Fibroblast of villous mesenchyme (primary cell): ENCODE results near the gene KRTAP10-6. TPM values are rescaled to one million over a fixed set of nuclear protein-coding genes. Genes with fewer than 3 reads are reported as not detected.
"Not testable (repeated sequence)": the region's sequence is repeated elsewhere in the genome, so short reads cannot be mapped to it uniquely, and the experiment has no call there.

Experiments used
- DNase-seq: peaks from one replicate; pipeline ENCODE4 v3.0.0-alpha.2; 2010; ENCODE audit warnings: low read depth
- H3K4me3 ChIP-seq: 2 replicates; pipeline ENCODE4 v1.5.1; 2011; ENCODE audit warnings: low read depth, mild to moderate bottlenecking, low read length
- CTCF ChIP-seq: IDR thresholded peaks from 2 replicates; pipeline ENCODE4 v1.5.1; 2012; ENCODE audit warnings: low read depth, mild to moderate bottlenecking, low read length; ENCODE audit not compliant: insufficient read depth
- total RNA-seq: library from RNA; depleted of rRNA; stranded (reverse); fragments of >200 nt; gene quantifications from 2 replicates; pipeline ENCODE4 v1.2.3, GENCODE V29; 2012

KRTAP10-6 gene
- total RNA-seq, 1 donor: not detected

- no peak for DNase-seq
- H3K4me3 ChIP-seq: no peak overlapping the region
- no peak for TF ChIP-seq CTCF
Measured at GRCh38 chr21:44585892-44586291, 6.4 kb downstream of the KRTAP10-6 start.

- DNase-seq: no peak
- H3K4me3 ChIP-seq: no peak overlapping the region
- TF ChIP-seq CTCF: no peak
Measured at GRCh38 chr21:44583800-44584147, 8.5 kb downstream of the KRTAP10-6 start.

- no peak for TF ChIP-seq CTCF
- no peak for DNase-seq
- no peak overlapping the region for H3K4me3 ChIP-seq
Measured at GRCh38 chr21:44583089-44583799, 9.1 kb downstream of the KRTAP10-6 start.

- no peak for TF ChIP-seq CTCF
- H3K4me3 ChIP-seq: no peak overlapping the region
Measured at GRCh38 chr21:44582055-44582454, 10.2 kb downstream of the KRTAP10-6 start.

GRCh38 chr21:44581158-44581557 is 11.1 kb downstream of the KRTAP10-6 start:
- H3K4me3 ChIP-seq: no peak overlapping the region
- DNase-seq: no peak
- no peak for TF ChIP-seq CTCF

More at GRCh38 chr21:44582055-44582454, 10.2 kb downstream of the KRTAP10-6 start:
- no peak for DNase-seq

- H3K4me3 ChIP-seq, DNase-seq: not testable (repeated sequence)
Measured at GRCh38 chr21:44580231-44580821, 12.0 kb downstream of the KRTAP10-6 start, which contains the start of gene KRTAP10-5. KRTAP10-5 (minus strand) TSS chr21:44580604; CDS start chr21:44580578, 26 bp downstream.

- DNase-seq: no peak
- no peak overlapping the region for H3K4me3 ChIP-seq
- no peak for TF ChIP-seq CTCF
Measured at GRCh38 chr21:44579833-44580144, 12.5 kb downstream of the KRTAP10-6 start.
